Thyroid gland (tissue), 4 donors: ENCODE data around the gene RELB. TPM values are rescaled to one million over a fixed set of nuclear protein-coding genes. Genes with fewer than 3 reads are reported as not detected.

ENCODE experiments used
- DNase-seq, 2 donors: peaks; one replicate each; pipeline ENCODE4 v3.0.0-alpha.2; 2019
- H3K27ac ChIP-seq, 3 donors: fragments of 200-600 bp; sonication (generic); 1 replicate in 2 of 3; 2 replicates in 1 of 3; pipeline ENCODE4 v1.5.1; 2016 to 2019; ENCODE audit warnings: mild to moderate bottlenecking in 1 of 3, moderate library complexity in 1 of 3
- H3K27me3 ChIP-seq: fragments of 200-600 bp; sonication (generic); one replicate; pipeline ENCODE4 v1.5.1; 2019
- H3K36me3 ChIP-seq, 2 donors: fragments of 200-600 bp; sonication (generic); one replicate each; pipeline ENCODE4 v1.5.1; 2016 to 2019
- H3K4me1 ChIP-seq, 2 donors: fragments of 200-600 bp; sonication (generic); one replicate each; pipeline ENCODE4 v1.5.1; 2017 to 2019
- H3K4me3 ChIP-seq, 3 donors: fragments of 200-600 bp; sonication (generic); replicated peaks in 1 of 3; 1 replicate in 2 of 3; 2 replicates in 1 of 3; pipeline ENCODE4 v1.5.1; 2016; ENCODE audit warnings: mild to moderate bottlenecking in 1 of 3
- H3K9me3 ChIP-seq: fragments of 200-600 bp; sonication (generic); one replicate; pipeline ENCODE4 v1.5.1; 2017
- POLR2A ChIP-seq, 2 donors: fragments of 450-650 bp; IDR thresholded peaks; one replicate each; pipeline ENCODE4 v1.6.1; 2017; ENCODE audit warnings: antibody characterized with exemption in 2 of 2, mild to moderate bottlenecking in 2 of 2, moderate library complexity in 1 of 2
- WGBS, 2 donors: methylation state at CpG; one replicate each; pipeline ENCODE4 v1.1.5; 2017; 5-methylcytosine and 5-hydroxymethylcytosine counted together
- intact Hi-C: fragments of 100-400 bp; cut with DNase I; formaldehyde crosslinking; loops from one replicate; pipeline ENCODE4 v1.15.1; 2023
- total RNA-seq, 4 donors: library from RNA; depleted of rRNA; stranded (reverse); fragments of >200 nt; gene quantifications; one replicate each; pipeline ENCODE4 v1.2.3, GENCODE V29; 2016
- TF ChIP-seq, protein P1 (sequence below), 6 experiments: fragments of 200-600 bp in 3 of 6; fragments of 450-650 bp in 3 of 6; sonication (generic) in 3 of 6; IDR thresholded peaks; one replicate each; pipeline ENCODE4 v1.5.1; 2016 to 2019; ENCODE audit warnings: antibody characterized with exemption in 6 of 6, mild to moderate bottlenecking in 2 of 6, inconsistent platforms in 1 of 6, moderate library complexity in 1 of 6

The RELB gene
- total RNA-seq, 4 donors from 2014 or later = 6.7 to 11.3 (median 9.1) TPM

DNA sequence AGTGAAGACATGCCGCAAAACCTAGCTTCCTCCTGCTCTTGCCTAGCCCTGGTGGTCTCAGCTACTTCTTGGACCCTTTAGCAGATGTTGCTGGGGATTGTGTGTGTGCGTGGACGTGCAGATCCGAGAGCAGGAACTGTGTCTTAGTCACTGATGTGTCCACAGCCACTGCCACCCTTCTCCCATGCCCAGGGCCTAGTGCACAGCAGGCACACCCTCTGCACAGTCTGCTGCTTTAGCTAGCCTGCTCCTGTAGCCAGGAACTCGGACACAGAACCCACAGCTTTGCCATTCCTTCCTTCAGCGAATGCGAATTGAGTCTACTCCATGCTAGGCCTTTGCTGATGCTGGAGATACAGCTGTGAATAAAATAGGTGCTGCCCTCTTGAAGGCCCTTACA is 43.7 kb upstream of the RELB start:
- Histone ChIP-seq H3K27ac (no peak overlapping the region), H3K36me3 (peaks cover 0 to 3% of the 10 kb centered on the region in 2 donors), H3K9me3 (no peaks in the 10 kb centered on the region), H3K4me1 (peaks cover 20 to 37% of the 10 kb centered on the region in 2 donors), H3K27me3 (no peaks in the 10 kb centered on the region), H3K4me3 (no peak overlapping the region)
- DNase-seq = no peak
- WGBS, 2 donors = 81 to 87% methylated on average over 4 to 7 of the region's 7 CpGs
- TF ChIP-seq, protein P1, sequence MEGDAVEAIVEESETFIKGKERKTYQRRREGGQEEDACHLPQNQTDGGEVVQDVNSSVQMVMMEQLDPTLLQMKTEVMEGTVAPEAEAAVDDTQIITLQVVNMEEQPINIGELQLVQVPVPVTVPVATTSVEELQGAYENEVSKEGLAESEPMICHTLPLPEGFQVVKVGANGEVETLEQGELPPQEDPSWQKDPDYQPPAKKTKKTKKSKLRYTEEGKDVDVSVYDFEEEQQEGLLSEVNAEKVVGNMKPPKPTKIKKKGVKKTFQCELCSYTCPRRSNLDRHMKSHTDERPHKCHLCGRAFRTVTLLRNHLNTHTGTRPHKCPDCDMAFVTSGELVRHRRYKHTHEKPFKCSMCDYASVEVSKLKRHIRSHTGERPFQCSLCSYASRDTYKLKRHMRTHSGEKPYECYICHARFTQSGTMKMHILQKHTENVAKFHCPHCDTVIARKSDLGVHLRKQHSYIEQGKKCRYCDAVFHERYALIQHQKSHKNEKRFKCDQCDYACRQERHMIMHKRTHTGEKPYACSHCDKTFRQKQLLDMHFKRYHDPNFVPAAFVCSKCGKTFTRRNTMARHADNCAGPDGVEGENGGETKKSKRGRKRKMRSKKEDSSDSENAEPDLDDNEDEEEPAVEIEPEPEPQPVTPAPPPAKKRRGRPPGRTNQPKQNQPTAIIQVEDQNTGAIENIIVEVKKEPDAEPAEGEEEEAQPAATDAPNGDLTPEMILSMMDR (IDR thresholded peaks at IDR 0.05) = no peak
- no peak for TF ChIP-seq POLR2A (IDR thresholded peaks at IDR 0.05)
- intact Hi-C loops = loop anchor here (10.0 kb wide), 1 partner anchor 173 kb away; no protein-coding TSS in a partner anchor

DNA sequence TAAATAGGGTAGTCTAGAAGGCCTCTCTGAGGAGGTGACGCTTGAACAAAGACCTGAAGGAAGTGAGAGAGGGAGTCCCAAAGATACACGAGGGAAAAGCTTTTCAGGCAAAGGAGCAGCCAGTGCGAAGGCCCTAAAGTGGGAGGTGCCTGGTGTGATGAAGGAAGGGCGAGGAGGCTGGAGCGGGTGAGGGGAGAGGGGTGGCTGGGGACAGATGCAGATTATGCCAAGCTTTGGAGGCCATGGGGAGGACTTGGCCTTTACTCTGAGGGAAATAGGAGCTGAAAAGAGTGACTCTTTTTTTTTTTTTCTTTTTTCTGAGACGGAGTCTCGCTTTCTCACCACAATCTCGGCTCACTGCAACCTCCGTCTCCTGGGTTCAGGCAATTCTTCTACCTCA is 43.2 kb upstream of the RELB start:
- DNase-seq = no peak
- Histone ChIP-seq H3K4me1 (peaks cover 20 to 37% of the 10 kb centered on the region in 2 donors), H3K36me3 (peaks cover 0 to 3% of the 10 kb centered on the region in 2 donors), H3K27ac (no peak overlapping the region), H3K4me3 (no peak overlapping the region), H3K9me3 (no peaks in the 10 kb centered on the region), H3K27me3 (no peaks in the 10 kb centered on the region)
- TF ChIP-seq, protein P1 (IDR thresholded peaks at IDR 0.05) = no peak
- no peak for TF ChIP-seq POLR2A (IDR thresholded peaks at IDR 0.05)
- WGBS, 2 donors = 85 to 86% methylated on average over 9 of the region's 9 CpGs
- intact Hi-C loops = loop anchor here (10.0 kb wide), 1 partner anchor 173 kb away; no protein-coding TSS in a partner anchor

DNA sequence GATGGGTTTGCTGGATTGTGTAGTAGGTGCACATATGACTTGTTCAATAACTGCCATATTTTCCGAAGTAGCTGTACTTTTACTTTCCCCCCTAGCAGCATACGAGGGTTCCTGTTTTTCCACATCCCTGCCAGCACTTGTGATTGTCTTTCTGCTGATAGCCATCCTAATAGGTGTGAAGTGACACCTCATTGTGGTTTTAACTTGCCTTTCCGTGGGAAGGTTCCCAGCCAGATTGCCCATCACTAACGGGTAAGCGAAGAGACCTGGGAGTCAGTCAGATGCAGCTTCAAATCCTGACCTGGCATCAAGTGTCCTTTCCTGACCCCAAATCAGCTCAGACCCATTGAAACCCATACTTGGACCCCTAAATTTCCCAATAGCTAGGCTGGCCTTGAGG is 41.6 kb upstream of the RELB start:
- no peaks in the 10 kb centered on the region for H3K27me3 ChIP-seq
- peaks cover 9 to 29% of the 10 kb centered on the region in 2 donors for H3K4me1 ChIP-seq
- no peak for DNase-seq
- WGBS, 2 donors = 90% methylated on average over 5 of the region's 5 CpGs
- H3K27ac ChIP-seq = no peak overlapping the region
- no peaks in the 10 kb centered on the region for H3K9me3 ChIP-seq
- peaks cover 7 to 14% of the 10 kb centered on the region in 2 donors for H3K36me3 ChIP-seq
- intact Hi-C loops = loop anchor here (10.0 kb wide), 1 partner anchor 175 kb away; no protein-coding TSS in a partner anchor
- TF ChIP-seq, protein P1 (IDR thresholded peaks at IDR 0.05) = no peak
- no peak for TF ChIP-seq POLR2A (IDR thresholded peaks at IDR 0.05)
- H3K4me3 ChIP-seq = no peak overlapping the region

DNA sequence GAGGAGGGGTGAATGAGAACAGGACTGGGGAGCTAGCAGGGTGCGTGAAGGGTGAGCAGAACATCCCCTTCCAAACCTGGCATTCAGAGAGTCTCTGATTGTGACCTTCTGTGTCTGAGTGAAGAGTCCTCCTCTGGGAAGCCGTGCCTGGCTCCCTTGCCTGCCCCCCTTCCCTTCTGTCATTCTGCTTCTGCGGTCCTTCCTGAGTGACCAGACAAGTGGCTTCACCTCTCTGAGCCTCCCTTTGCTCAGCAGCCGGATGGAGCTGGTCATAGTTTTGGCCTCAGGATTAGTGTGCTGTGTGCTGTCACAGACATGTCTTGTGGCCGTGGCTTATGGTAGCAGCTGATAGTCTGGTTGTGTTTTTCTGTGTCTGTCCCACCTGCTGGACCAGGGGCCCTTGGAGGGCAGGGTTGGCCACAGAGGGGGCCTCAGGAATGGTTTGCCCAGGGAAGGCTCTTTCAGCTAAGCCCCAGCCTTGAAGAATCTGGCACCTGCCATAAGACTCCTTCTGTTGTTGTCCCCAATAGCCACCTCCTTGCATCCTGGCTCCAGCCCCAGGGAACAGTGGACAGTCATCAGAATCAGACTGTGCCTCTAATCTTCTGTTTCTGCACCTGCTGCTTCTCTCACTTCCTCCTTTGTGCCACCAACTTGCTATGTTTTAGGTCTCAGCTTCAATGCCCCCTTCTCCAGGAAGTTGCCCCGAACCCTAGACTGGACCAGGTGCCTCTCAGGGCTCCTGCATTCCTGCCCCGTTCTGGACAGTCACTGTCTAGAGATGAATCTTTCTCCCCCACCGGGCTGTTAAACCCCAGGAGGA is 40.1 kb upstream of the RELB start:
- Histone ChIP-seq H3K27ac (peak overlapping the region in 2 of 3 donors; percentile 10 to 11), H3K36me3 (peaks cover 11 to 24% of the 10 kb centered on the region in 2 donors), H3K4me1 (peaks cover 5 to 27% of the 10 kb centered on the region in 2 donors), H3K4me3 (no peak overlapping the region), H3K9me3 (no peaks in the 10 kb centered on the region), H3K27me3 (no peaks in the 10 kb centered on the region)
- no peak for TF ChIP-seq POLR2A (IDR thresholded peaks at IDR 0.05)
- WGBS, 2 donors = 57 to 67% methylated on average over 7 of the region's 8 CpGs
- DNase-seq = peak; percentile 72 to 76
- intact Hi-C loops = no loop called here

DNA sequence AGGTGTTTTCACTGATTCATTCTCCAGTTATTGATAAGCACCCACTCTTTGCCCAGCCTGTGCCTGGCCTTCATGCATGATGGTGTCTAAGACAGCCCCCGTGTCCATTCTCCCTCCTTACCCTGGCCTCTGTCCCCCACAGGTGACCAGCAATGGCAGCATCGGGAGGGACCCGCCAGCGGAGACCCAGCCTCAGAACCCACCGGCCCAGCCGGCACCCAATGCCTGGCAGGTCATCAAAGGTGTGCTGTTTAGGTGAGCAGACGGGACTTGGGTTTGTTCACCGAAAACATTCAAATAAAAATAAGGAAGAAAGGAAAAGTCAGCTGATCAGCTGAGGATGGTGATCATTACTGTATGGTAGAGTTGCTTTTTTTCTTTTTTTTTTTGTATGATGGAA is 39.4 kb upstream of the RELB start:
- TF ChIP-seq, protein P1 (IDR thresholded peaks at IDR 0.05) = no peak
- no peak for TF ChIP-seq POLR2A (IDR thresholded peaks at IDR 0.05)
- Histone ChIP-seq H3K36me3 (peaks cover 11 to 24% of the 10 kb centered on the region in 2 donors), H3K27ac (no peak overlapping the region), H3K4me3 (no peak overlapping the region), H3K9me3 (no peaks in the 10 kb centered on the region), H3K4me1 (peaks cover 0 to 20% of the 10 kb centered on the region in 2 donors), H3K27me3 (no peaks in the 10 kb centered on the region)
- intact Hi-C loops = no loop called here
- no peak for DNase-seq
- 90 to 91% methylated on average over 8 of the region's 8 CpGs for WGBS, 2 donors
